ENCODE measurements around the gene HOXC4.
"Not testable (repeated sequence)": the region's sequence is repeated elsewhere in the genome, so short reads cannot be mapped to it uniquely, and the experiment has no call there.

The HOXC4 gene

DNA sequence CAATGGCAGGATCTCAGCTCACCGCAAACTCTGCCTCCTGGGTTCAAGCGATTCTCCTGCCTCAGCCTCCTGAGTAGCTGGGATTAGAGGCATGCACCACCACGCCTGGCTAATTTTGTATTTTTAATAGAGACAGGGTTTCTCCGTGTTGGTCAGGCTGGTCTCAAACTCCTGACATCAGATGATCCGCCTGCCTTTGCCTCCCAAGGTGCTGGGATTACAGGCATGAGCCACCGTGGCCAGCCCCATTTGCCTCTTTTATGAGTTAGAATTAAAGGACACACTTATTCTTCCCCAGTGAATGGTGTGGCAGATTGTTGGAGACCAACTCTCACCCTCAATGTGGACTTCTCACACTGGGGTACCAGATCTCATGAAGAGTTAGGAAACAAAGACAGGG is 11.6 kb upstream of the HOXC4 start:
- DNase-seq = not testable (repeated sequence)

DNA sequence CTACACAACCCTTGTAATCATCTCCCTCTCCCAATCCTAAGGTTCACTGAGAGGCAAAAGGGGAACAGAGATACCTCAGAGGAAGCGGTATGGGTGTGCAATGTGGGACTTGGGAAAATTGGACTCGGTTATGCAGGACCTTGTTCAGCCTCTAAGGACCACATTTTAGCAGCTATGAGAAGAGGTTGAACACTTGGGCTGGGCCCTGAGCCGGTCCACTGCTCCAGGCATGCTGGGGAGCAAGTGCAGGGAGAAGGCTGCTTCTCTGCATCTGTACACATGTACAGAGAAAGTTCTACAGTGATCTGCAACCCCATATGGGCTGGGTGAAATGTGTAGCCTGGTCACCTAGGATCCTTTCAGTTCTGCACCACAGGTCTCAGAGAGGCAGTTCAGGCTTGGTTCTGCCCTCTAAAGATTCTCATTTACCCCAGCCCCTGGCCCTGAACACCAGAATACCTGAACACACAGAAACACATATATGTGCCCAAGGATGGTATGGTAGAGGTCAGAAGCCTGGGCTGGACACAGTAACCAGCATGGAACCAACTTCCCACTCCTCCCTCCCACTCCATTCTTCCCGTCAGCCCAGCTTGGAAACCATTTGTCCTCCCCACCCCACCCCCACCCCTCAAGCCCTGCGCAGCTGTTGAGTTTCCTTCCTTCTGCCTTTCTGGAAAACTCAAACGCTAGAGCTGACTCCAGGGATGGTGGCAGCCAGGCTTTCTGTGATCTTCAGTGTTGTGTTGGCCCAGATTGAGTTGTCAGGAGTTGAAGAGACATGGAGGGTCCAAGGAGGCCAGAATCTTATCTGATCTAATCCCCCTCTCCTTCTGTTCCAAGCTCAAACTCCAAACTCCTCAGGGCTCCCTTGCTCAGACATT is 10.4 kb upstream of the HOXC4 start:
- DNase-seq = no peak

DNA sequence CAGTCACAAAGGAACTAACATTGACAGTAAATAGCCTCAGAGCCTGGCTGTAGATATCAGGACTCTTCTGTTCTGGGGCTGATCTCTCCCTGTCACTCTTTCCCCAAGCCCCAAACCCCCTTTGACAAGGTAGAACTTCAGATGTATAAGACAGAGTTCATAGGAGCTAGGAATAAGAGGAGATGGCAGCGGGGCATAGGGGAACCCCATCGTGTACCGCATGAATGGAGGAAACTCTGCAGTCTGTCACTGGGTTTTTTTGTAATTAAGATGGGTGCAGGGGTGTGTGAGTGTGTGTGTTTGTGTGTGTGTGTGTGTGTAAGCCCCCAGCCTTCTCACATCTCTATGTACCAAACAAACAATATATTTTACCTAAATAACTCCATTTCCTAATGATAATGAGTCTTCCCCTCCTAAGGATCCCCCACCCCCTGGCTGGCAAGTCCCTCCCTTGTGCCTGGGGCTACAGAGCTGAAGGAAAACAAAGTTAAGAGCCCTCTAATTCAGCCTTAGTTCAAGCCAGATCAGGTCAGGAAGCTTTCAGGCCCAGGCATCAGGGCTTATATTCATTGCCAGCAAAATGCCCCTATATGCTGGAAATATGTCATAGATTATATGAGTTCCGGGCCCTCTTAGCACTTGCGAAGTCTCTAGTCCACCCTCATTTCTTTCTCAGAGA is 9.1 kb upstream of the HOXC4 start:
- no peak for DNase-seq

DNA sequence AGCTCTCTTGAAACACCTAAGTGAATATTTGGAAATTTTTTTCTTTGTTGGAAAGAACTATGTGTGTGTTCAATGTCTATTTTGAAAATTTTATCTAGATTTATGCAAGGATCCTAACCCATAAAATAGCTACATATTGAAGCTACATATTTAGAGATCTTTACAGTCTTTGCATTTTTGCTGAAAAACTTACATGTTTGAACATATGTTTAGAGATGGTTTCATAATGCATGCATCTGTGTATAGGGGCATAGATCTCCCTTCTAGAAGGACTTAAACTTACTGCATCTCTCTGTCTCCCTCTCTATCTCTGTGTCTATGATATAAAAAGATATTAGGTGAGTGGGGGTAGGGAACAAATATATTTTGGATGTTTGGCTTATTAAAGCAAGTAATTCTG is 8.2 kb upstream of the HOXC4 start:
- no peak for DNase-seq

DNA sequence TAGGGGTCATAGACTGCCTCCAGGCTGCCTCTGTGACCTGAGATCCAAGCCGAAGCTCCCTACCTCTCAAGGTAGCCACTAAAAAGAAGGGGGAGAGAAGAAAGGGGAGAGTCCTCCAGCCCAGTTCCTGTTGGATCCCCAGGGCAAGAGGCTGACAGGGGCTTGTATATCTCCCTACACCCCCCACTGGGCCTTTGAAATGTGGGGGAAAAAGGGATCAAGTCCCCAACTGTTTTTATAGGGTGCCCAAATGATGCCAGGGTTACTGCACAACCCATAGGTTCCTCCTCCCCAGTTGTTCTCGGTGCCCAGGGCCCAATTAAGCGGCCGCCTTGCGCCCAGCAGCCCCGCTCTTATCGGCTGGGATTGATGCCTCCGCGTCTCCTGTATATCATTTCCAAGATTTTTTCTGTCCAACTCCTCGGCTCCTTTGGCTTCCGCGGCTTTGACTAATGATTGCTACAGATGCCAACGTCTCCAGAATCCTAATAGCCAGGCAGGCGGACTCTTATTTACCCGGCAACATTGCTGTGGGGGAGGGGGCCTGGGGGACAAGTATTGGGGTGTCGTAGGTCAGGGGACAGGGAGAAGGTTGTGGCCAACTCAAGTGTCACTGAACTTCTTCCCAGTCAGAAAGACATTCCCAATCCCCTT is 7.6 kb upstream of the HOXC4 start:
- DNase-seq = no peak

DNA sequence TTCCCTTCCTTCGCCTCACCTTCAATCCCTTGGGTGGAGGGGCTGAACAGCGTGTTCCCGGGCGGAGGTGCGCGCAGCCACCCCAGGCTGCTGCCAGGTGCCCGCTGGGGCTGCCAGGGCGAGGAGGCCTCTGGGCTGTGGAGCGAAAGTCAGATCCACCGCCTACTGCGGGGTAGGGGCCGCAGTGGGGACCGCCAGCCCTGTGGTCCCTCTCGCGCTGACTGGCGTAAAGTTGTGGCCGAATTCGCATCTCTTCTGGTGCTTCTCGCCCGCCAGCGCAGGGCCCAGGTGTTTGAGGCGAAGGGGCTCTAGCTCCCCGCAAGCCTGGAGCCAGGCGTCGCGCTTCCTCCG is 6.9 kb upstream of the HOXC4 start:
- DNase-seq = no peak

DNA sequence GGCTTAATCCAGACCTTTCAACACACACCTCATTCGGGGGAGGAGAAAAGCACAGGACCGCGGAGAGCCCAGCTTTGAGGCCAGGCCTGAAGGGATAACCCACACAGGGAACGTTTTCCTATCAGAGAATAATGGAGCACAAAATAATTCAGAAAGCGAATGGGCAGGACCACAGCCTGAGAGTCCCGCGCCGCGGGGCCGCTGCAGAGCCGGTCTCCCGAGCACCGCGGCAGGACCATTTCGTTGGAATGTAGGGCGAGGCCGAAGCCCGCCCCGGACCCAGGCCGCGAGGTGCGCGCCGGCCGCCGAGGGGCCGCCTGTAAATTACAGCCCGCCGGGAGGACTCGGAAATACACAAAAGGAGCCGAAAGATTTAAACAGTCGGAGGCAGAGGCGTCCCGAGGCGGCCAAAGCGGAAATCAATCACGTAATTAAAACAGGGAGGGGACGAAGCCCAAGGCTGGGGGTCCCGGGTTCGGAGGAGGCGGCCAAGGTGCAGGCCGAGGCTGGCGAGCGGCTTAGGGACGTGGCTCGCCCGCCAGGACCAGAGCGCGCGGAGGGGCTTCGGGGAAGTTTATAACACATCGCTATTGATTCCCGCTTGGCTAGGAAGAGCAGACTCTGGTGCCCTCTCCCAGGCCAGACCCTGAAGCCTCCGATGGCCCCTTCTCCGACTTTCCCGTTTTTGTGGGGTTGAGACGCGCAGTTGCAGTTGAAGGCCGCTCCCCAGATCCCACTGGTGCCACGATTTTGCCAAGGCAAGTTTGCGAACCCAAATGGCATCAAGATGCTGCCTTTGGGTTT is 6.3 kb upstream of the HOXC4 start:
- DNase-seq = no peak

DNA sequence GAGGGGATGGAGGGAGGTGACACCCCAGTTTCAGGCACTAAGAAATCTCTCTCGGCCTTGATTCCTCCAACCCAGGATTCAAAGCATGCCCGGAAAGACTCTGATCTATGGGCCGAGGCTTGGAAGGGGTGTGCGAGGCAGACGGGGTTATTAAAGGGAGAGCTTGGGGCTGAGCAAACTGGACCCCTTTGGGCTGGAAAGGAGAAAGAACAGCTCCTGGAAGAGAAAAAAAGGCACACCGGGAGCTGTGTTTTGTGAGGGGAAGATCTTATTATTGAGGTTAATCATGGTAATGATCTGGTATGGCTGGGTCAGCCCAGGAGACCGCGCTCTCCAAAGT is 5.7 kb upstream of the HOXC4 start:
- no peak for DNase-seq

DNA sequence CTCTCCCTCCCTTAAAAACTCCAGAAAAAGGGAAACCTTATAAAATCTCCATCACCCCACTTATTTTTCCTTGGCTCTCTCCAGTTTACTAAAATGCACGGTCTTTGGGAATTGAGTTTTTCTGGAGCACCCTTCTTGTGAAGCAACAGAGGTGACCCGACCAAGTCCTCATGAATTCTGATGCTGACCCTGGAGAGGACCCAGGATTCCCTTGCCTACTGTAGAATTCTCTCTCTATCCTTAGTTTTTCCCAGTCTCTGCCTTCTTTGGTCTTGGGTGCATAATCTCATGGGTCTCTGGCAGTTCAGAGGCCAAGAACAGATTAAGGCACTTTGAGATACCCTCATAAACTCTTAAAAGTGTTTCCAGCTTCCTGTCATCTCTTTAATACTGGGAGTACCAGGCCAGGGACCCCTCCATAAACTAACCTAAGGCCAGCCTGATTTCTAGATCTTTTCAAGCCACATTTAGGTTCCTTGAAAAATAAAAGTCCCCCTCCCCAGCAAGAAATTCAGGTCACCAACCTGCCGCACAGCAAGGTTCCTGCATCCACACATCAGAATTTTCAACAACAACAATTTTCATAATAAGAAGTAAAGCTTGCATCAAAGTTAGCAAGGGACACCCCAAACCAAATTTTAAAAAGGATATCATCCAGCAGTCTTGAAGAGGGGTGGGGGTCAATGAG is 5.1 kb upstream of the HOXC4 start:
- no peak for DNase-seq

DNA sequence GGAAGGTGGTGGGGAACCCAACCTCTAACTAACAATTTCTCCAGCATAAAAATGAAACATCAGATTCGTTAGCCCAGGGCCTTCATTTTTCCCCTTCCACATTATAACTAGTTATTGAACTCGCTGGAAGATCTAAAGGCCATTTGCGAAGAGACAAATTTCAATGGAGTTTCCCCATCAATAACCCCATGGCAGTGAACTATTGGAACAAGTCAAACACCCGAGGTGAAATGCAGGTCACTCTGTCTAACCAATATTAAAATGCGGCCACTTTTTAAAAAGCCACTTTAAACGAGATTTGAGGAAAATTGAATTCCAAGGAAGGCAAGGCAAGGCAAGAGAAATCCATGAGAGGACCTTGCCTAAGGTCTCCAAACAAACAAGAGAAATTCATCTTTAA is 4.5 kb upstream of the HOXC4 start:
- no peak for DNase-seq

DNA sequence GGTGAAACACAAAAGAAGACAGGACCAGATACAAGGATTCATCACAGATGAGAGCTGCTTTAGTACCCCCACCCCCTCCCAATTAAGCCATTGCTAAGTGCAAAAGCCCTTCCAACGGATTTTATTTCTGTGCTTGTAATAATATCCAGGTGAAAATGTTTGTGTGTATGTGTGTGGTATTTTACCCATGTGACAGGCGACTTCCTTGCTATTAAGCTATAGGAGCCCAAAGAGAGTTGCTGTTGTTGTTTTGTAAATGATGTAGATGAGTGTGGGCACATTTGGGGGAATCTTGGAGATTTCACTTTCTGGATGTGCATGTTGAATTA is 3.2 kb upstream of the HOXC4 start:
- DNase-seq = no peak

DNA sequence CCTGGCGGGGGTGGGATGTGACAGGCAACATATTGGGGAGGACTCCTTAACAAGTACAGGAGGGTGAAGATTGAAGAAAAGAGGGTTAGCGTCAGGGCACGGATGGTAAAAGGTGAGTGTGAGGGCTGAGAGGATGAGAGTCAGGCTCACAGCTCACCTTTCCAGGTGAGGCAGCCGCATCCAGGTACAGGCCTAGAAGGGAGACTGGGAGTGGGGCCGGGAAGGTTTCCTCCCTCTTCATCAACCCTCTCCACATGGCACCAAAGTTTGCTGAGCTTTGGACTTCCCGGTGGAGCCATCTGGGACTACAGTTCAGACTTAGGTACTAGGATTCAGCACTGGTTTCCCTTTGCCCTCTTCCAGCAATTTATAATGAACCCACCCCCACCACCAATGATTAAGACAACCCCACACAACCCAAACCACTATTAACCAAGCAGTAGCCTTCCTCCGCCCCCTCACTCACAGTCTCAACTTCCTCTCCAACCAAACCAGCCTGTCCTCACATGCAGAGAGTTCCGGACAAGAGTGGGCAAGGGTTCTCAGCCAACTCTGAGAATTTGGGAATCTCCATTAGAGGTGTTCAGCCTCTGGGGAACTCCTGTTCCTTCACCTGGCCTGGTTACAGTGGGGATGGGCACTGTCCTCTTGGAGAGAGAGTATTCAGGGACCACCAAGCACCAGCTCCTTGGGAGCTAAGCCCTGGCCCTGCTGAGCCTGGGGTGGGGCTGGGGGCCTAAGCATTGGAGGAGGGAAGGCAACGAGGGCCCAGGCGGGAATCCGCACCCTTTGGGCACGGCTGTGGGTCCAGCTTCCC is 2.4 kb upstream of the HOXC4 start:
- no peak for DNase-seq

DNA sequence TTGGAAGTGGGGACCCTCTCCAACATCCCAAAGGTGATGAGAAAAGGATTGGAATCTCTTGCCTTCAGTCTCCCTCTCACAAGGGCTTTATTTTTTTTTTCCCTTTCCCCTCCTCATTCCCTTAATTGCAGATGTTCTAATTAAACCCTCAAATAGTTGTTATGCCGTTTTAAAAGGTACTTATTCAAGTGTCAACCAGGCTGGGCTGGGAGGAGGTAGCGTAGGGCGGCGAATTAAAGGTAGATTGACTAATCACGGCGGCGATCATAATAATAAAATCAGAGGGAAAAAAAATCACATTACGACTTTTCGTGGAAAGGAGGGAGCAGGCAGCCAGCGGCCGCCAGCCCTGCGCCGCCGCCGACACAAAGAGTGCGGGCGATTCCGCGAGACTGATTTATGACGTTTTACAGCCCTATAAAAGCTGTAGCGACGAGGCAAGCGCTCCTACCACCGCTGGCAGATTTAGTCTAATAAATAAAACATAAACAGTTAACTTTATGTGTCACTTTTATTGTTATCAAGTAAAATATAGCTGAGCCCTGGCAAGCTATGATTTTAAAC is 1.7 kb upstream of the HOXC4 start:
- no peak for DNase-seq

DNA sequence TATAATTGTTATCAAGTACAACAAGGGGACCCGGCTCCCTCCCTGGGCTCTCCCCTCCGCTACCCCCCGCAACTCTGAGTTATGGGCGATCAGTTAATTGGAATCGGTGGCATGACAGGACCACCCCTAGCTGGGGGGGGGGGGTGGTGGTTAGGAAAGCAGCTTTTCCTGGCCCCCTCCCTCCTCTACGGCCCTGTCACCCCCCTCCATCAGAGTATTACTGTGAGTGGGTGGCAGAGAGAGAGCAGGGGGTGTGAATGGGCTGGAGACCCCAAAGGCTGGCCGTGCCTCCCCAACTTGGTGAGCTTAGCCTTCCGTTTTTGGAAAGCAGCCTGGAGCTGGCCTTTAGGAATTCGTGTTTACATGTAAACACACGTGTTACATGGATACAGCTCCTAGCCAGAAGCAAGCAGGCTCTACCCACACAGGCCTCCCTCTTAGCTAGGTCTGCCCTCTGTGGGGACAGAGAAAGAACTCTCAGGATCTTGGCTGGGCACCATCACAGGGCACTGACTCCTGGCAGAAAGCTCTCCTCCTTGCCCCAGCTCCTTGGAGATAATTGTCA is 1.1 kb upstream of the HOXC4 start:
- no peak for DNase-seq

DNA sequence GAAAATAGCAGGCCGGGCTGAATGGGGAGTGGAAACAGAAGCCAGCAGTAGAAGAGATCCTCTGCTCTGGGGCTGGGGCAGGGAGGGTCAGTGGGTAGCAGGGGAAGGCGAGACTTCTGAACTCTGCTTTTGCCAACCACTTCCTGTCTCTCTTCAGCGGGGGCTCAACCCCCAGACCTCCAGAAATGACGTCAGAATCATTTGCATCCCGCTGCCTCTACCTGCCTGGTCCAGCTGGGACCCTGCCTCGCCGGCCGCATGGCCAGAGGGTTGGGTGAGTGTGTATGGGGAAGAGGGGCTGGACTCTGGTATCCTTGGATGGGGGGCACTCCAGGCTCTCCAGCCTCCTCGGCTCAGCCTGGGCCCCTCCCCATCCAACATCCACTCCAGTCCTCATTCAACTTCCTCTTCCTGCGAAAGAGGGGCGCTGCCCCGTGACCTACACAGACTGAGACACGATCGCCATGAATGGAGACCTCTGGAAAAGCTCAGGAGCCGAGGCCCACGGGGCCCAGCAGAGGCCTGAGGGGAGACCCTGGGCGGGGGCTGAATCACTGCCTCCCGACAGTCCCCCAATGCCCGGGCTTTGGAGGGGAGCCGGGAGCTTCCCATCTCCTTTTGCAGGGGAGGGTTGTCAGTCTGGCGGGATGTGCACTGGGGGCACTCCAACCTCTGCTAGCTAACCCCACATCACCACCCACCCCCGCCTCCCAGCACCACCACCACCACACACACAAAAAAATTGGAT is 458 bp upstream of the HOXC4 start:
- DNase-seq = no peak

DNA sequence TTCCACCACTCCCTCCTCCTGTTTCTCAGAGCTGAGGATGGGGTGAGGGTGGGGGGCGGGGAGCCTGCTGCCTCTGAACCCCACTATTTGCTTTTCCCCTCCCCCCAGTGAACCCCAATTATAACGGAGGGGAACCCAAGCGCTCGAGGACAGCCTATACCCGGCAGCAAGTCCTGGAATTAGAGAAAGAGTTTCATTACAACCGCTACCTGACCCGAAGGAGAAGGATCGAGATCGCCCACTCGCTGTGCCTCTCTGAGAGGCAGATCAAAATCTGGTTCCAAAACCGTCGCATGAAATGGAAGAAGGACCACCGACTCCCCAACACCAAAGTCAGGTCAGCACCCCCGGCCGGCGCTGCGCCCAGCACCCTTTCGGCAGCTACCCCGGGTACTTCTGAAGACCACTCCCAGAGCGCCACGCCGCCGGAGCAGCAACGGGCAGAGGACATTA is 1.1 kb downstream of the HOXC4 start:
- DNase-seq = no peak

DNA sequence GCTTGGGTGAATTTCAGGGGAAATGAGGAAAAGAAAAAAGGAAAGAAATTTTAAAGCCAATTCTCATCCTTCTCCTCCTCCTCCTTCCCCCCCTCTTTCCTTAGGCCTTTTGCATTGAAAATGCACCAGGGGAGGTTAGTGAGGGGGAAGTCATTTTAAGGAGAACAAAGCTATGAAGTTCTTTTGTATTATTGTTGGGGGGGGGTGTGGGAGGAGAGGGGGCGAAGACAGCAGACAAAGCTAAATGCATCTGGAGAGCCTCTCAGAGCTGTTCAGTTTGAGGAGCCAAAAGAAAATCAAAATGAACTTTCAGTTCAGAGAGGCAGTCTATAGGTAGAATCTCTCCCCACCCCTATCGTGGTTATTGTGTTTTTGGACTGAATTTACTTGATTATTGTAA is 1.9 kb downstream of the HOXC4 start:
- no peak for DNase-seq

DNA sequence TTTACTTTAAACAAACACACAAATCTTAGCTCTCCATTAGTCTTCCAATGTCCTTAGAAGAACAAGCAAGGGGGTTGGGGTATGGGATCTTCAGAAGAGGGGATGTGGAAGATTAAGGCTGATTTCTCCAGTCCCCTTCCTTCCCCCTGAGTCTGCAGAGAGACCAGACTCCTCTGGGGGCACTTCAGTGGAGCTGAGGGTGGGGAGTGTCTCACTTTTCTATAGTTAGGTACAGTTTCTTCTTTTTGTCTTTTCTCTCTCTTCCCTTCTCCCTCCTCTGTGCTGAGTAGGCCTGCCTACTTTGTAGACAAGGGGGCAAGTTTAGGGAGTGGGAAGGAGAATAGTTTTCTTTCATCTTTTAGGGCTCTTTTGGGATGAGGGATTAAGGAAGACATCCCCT is 2.5 kb downstream of the HOXC4 start:
- DNase-seq = no peak

DNA sequence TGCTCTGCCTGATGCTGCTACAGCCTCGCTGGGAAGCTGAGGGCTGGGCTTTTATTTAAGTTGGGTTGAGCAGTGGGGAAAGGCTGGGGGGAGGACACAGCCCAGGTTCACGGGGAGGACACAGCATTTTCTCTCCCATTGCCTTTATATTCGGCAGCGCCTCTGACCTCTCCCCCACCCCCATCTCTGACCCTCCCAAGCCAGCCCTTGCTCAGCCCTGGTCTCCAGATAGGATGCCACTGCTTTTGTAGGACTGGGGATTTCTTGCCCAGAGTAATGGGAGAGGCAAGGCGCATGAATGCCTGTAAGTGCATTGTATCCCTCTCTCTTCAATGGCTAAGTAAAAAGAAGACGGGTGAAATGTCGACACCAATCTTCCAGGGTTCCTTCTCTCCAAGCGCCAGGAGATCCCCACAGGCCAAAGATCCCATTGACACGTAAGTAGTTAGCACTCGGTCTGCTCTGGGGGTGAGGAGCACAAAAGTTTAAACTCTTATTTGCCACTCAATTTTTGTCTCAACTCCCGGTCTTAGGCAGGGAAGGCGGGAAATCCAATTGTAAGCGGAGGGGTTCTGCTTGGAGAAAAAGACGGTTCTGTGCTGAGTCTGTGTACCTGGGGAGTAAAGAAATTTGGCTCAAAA is 4.6 kb downstream of the HOXC4 start:
- DNase-seq = no peak

DNA sequence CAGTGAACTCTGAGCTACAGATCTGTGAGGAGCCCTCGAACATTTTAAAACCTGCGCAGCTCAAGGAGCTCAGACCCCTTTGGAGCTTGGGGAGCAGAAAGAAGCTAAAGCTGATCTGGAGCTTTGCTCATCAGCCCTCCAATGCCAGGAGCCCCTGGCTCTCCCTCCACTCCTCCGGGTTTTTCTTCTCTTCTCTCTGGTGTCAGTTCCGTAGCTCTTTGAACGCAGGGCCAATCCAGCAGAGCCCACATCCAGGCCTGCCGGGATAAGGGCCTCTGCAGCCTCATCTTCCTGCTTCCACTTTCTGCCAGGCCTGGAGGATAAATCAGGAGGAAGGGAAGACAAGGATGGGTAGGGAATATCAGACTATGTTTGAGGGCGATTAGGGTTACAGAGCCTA is 6.0 kb downstream of the HOXC4 start:
- DNase-seq = no peak
